Ascending aorta (tissue), 2 donors: ENCODE measurements around the gene FERMT2. TPM values are rescaled to one million over a fixed set of nuclear protein-coding genes. Genes with fewer than 3 reads are reported as not detected.
A peak's percentile ranks its signal among the peaks of the same experiment; 100 is the strongest.

Experiments
- DNase-seq, 2 donors: peaks; one replicate each; pipeline ENCODE4 v3.0.0-alpha.2; 2019; ENCODE audit warnings: low spot score in 2 of 2
- H3K27ac ChIP-seq, 2 donors: fragments of 200-600 bp; sonication (generic); one replicate each; pipeline ENCODE4 v1.5.1; 2016 to 2017; ENCODE audit warnings: mild to moderate bottlenecking in 1 of 2
- H3K27me3 ChIP-seq: fragments of 200-600 bp; sonication (generic); one replicate; pipeline ENCODE4 v1.5.1; 2017
- H3K36me3 ChIP-seq, 2 donors: fragments of 200-600 bp; sonication (generic); one replicate each; pipeline ENCODE4 v1.5.1; 2016
- H3K4me1 ChIP-seq, 2 donors: fragments of 200-600 bp; sonication (generic); one replicate each; pipeline ENCODE4 v1.5.1; 2016 to 2017; ENCODE audit warnings: mild to moderate bottlenecking in 1 of 2
- H3K4me3 ChIP-seq, 2 donors: fragments of 200-600 bp; sonication (generic); one replicate each; pipeline ENCODE4 v1.5.1; 2016 to 2017; ENCODE audit warnings: mild to moderate bottlenecking in 1 of 2
- H3K9me3 ChIP-seq, 2 donors: fragments of 200-600 bp; sonication (generic); one replicate each; pipeline ENCODE4 v1.5.1; 2016
- CTCF ChIP-seq, 3 experiments: fragments of 200-600 bp in 2 of 3; fragments of 450-650 bp in 1 of 3; sonication (generic) in 2 of 3; IDR thresholded peaks; one replicate each; pipeline ENCODE4 v1.5.1; 2016 to 2019; ENCODE audit warnings: antibody characterized with exemption in 3 of 3, mild to moderate bottlenecking in 1 of 3, moderate library complexity in 1 of 3
- intact Hi-C: fragments of 100-400 bp; cut with DNase I; formaldehyde crosslinking; loops from one replicate; pipeline ENCODE4 v1.15.1; 2023
- total RNA-seq: library from RNA; depleted of rRNA; stranded (reverse); fragments of >200 nt; gene quantifications from one replicate; pipeline ENCODE4 v1.1.0, GENCODE V29; 2016

The FERMT2 gene
- total RNA-seq, 1 donor from 2014 or later, result 101 TPM

DNA sequence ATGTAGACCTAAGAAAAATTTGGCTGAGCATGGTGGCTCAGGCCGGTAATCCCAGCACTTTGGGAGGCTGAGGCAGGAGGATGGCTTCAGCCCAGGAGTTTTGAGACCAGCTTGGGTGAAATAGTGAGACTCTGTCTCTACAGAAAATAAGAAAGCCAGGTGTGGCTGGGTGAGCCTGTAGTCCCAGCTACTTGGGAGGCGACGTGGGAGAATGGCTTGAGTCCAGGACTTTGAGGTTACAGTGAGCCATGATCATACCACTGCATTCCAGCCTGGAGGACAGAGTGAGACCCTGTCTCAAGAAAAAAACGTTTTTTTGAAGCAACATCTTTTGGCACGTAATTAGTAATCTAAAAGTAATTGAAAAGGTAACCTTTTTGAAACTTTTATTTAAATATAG is 70.9 kb downstream of the FERMT2 start:
- Histone ChIP-seq H3K4me3 (peak overlapping the region; percentile 3 to 12), H3K4me1 (peaks cover 0 to 51% of the 10 kb centered on the region in 2 donors), H3K36me3 (peaks cover 12 to 39% of the 10 kb centered on the region in 2 donors), H3K9me3 (no peaks in the 10 kb centered on the region), H3K27ac (peak overlapping the region; percentile 72 to 76), H3K27me3 (no peaks in the 10 kb centered on the region)
- DNase-seq, result no peak
- no peak for TF ChIP-seq CTCF (IDR thresholded peaks at IDR 0.05)
- intact Hi-C loops, result loop anchor here (2.0 to 5.0 kb wide), 3 partner anchors 42 to 71 kb away; partner anchors contain the start of gene FERMT2

DNA sequence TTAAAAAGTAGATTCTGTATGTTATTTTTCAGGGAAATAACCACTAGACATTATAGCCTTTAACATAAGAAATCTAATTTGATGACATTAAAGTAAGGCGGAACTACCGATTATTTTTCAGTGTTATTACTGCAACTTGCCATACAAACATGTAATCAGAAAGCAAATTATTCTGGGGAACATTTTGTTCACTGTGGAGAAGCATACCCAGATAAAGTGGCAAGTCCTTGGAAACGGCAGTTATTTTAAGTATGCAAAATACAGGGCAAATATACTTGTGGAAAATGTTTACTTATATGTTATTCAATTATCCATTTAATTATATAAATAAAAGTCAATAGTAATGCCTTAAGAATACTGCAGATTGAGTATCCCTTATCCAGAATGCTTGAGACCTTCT is 71.9 kb downstream of the FERMT2 start:
- intact Hi-C loops, result loop anchor here (5.0 kb wide), 1 partner anchor 57 kb away; no protein-coding TSS in a partner anchor
- Histone ChIP-seq H3K4me1 (peaks cover 0 to 45% of the 10 kb centered on the region in 2 donors), H3K36me3 (peaks cover 12 to 38% of the 10 kb centered on the region in 2 donors), H3K4me3 (no peak overlapping the region), H3K27me3 (no peaks in the 10 kb centered on the region), H3K27ac (peak overlapping the region in 1 of 2 donors; percentile 72), H3K9me3 (no peaks in the 10 kb centered on the region)
- DNase-seq, result no peak
- TF ChIP-seq CTCF (IDR thresholded peaks at IDR 0.05), result no peak

DNA sequence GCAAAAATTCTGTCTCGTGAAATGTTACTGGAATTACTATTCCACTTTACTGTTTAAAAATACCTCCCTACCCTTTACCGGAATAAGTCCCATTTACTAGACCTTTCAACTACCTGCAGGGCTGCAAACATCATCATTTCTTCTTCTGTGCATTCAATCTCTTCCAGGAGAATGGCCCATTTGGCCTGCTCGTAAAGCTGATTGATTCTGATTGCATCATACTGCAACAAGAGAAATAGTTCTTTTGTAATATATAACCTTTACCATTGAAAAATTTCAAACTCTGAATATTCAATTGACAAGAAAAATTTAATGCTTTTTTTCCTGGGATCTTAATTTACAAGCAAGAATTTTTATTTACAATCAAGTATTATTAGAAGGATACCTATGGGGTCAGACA is 72.4 kb downstream of the FERMT2 start:
- no peaks in the 10 kb centered on the region for H3K9me3 ChIP-seq
- peaks cover 13 to 37% of the 10 kb centered on the region in 2 donors for H3K36me3 ChIP-seq
- no peak overlapping the region for H3K4me3 ChIP-seq
- peak overlapping the region; percentile 52 to 72 for H3K27ac ChIP-seq
- intact Hi-C loops, result loop anchor here (5.0 kb wide), 1 partner anchor 56 kb away; no protein-coding TSS in a partner anchor
- no peaks in the 10 kb centered on the region for H3K27me3 ChIP-seq
- TF ChIP-seq CTCF (IDR thresholded peaks at IDR 0.05), result no peak
- peaks cover 0 to 42% of the 10 kb centered on the region in 2 donors for H3K4me1 ChIP-seq
- DNase-seq, result no peak

GRCh38 chr14:52877628-52878027 is 73.2 kb downstream of the FERMT2 start:
- Histone ChIP-seq H3K4me1 (peaks cover 0 to 42% of the 10 kb centered on the region in 2 donors), H3K4me3 (no peak overlapping the region), H3K27me3 (no peaks in the 10 kb centered on the region), H3K36me3 (peaks cover 21 to 40% of the 10 kb centered on the region in 2 donors), H3K27ac (peak overlapping the region; percentile 52 to 72), H3K9me3 (no peaks in the 10 kb centered on the region)
- no peak for DNase-seq
- TF ChIP-seq CTCF (IDR thresholded peaks at IDR 0.05), result no peak
- intact Hi-C loops, result loop anchor here (5.0 kb wide), 1 partner anchor 55 kb away; no protein-coding TSS in a partner anchor

DNA sequence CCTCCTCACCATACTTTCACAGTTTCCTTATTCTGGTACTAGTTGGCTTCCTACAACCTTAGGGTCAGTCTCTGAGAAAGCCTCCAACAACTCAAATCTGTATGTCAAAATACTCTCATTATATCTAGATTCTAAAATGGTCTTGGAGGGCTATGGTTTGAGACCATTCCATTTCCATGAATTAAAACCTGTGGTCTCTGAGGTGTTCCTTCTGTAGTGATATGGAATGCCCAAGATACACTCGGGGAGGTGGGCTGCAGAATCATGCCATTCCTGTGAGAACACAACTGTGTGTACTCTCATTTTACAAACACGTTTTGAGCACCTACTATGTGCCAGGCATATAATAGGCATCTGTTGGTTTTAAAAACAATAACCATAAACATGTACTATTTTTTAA is 74.0 kb downstream of the FERMT2 start:
- no peak for TF ChIP-seq CTCF (IDR thresholded peaks at IDR 0.05)
- peaks cover 0 to 41% of the 10 kb centered on the region in 2 donors for H3K4me1 ChIP-seq
- peaks cover 30 to 48% of the 10 kb centered on the region in 2 donors for H3K36me3 ChIP-seq
- H3K27ac ChIP-seq, result peak overlapping the region; percentile 52 to 72
- DNase-seq, result no peak
- H3K9me3 ChIP-seq, result no peaks in the 10 kb centered on the region
- H3K4me3 ChIP-seq, result no peak overlapping the region
- H3K27me3 ChIP-seq, result no peaks in the 10 kb centered on the region
- intact Hi-C loops, result loop anchor here (5.0 kb wide), 1 partner anchor 55 kb away; no protein-coding TSS in a partner anchor
